Heart right ventricle (tissue), 16 donors: Measurements from ENCODE around the gene DCLK1. TPM values are rescaled to one million over a fixed set of nuclear protein-coding genes. Genes with fewer than 3 reads are reported as not detected.
A peak's percentile ranks its signal among the peaks of the same experiment; 100 is the strongest.

Experiments used
- ATAC-seq, 8 donors: fragments of 200-7000 bp; cut with Tn5 transposase; one replicate each; pipeline ENCODE4 v1.9.1; 2020; ENCODE audit warnings: mild to moderate bottlenecking in 8 of 8, moderate library complexity in 8 of 8, moderate number of reproducible peaks in 1 of 8
- DNase-seq, 2 donors: peaks; one replicate each; pipeline ENCODE4 v3.0.0-alpha.2; 2020
- H3K27ac ChIP-seq, 10 donors: fragments of 200-600 bp; sonication (generic) in 2 of 10; one replicate each; pipeline versions ENCODE4 v1.5.0 to v1.8.0; 2020 to 2022; ENCODE audit warnings: mild to moderate bottlenecking in 3 of 10
- H3K27me3 ChIP-seq, 7 donors: fragments of 200-600 bp; one replicate each; pipeline ENCODE4 v1.8.0; 2021 to 2022; ENCODE audit warnings: mild to moderate bottlenecking in 2 of 7
- H3K36me3 ChIP-seq, 9 donors: fragments of 200-600 bp; sonication (generic) in 1 of 9; one replicate each; pipeline versions ENCODE4 v1.5.0 to v1.8.0; 2020 to 2022; ENCODE audit warnings: mild to moderate bottlenecking in 2 of 9
- H3K4me1 ChIP-seq, 9 donors: fragments of 200-600 bp; sonication (generic) in 1 of 9; one replicate each; pipeline versions ENCODE4 v1.5.0 to v1.8.0; 2020 to 2022; ENCODE audit warnings: mild to moderate bottlenecking in 4 of 9
- H3K4me3 ChIP-seq, 10 donors: fragments of 200-600 bp; sonication (generic) in 2 of 10; one replicate each; pipeline versions ENCODE4 v1.5.0 to v1.8.0; 2020 to 2022; ENCODE audit warnings: mild to moderate bottlenecking in 7 of 10, moderate library complexity in 2 of 10
- H3K9me3 ChIP-seq, 11 donors: fragments of 200-600 bp in 10 of 11; sonication (generic) in 2 of 11; one replicate each; pipeline versions ENCODE4 v1.5.0 to v1.8.0; 2013 to 2022; ENCODE audit warnings: mild to moderate bottlenecking in 2 of 11, control low read depth in 1 of 11, moderate library complexity in 1 of 11
- CTCF ChIP-seq, 9 donors: fragments of 200-600 bp; sonication (generic) in 2 of 9; IDR thresholded peaks; one replicate each; pipeline versions ENCODE4 v1.5.0 to v1.8.0; 2021 to 2022; ENCODE audit warnings: antibody characterized with exemption in 9 of 9, mild to moderate bottlenecking in 5 of 9, moderate library complexity in 1 of 9
- WGBS, 2 donors: extraction: QIAGEN DNeasy Blood & Tissue Kit; methylation state at CpG; one replicate each; pipeline ENCODE4 v1.1.7; 2013; ENCODE audit warnings: inconsistent platforms in 1 of 2; 5-methylcytosine and 5-hydroxymethylcytosine counted together
- intact Hi-C, 10 donors: fragments of 100-400 bp; cut with DNase I; formaldehyde crosslinking; loops; one replicate each; pipeline versions ENCODE4 v1.11.1 to v1.14.2; 2022
- polyA plus RNA-seq, 2 donors: library from polyadenylated mRNA; stranded (reverse); fragments of 200-250 nt; gene quantifications; one replicate each; pipeline ENCODE4 v1.2.3, GENCODE V29; 2013
- total RNA-seq, 10 donors: library from RNA; stranded (reverse); fragmentation: NEBNext Ultra II Directional in 3 of 10; extraction: Animal tissue kit (Norgen Biotek cat#: 25700) in 3 of 10; gene quantifications; one replicate each; pipeline versions ENCODE4 v1.2.1 to v1.2.4, GENCODE V29; 2021 to 2023
- donor health status: Arrhythmogenic right ventricular cardiomyopathy.
- donor health status: ischemic (EF 13 %, LVEDD 7.1; RV severe dilation, severe dysfunction).
- donor health status: healthy with polysubstance abuse.
- donor health status: DM: no; HTN: yes; CAD: no.
- donor health status: DM: no; HTN: no; CAD: no.
- donor health status: ischemic (EF 25% LVEDD 6.9; RV normal size, moderate dysfunction).
- donor health status: ischemic (EF 25% LVEDD 5.7; RV mildly dilated, moderate dysfunction).
- donor health status: healthy.
- donor health status: DM: yes; HTN: yes; CAD: no.
- donor health status: Ischemic cardiomyopathy.
- donor health status: ischemic (EF 35%, LVEDD 5.7; RV mildly dilated, moderate dysfunction).
- donor health status: nonischemic (EF 11% LVEDD 7.7; RV severe dilation, severe dysfunction).
- donor health status: DM: yes; HTN: yes; CAD: no.
- donor health status: PGD.
- donor health status: ischemic (EF 29% LVEDD 5.4; RV normal size, mild dysfunction).
- donor health status: nonischemic (EF 23%, LVEDD 6.1; RV moderate dilation, normal function).

The DCLK1 gene
- total and polyA plus RNA-seq, 12 donors, result 3.4 to 16.9 (median 9.1) TPM

- 63 to 76% methylated on average over 4 of the region's 4 CpGs for WGBS, 2 donors
- Histone ChIP-seq H3K27ac (no peak overlapping the region), H3K9me3 (no peaks in the 10 kb centered on the region)
These were observed 271.2 kb downstream of the DCLK1 start for GRCh38 chr13:35859981-35860380.

GRCh38 chr13:35858665-35859064 is 272.5 kb downstream of the DCLK1 start:
- TF ChIP-seq CTCF (IDR thresholded peaks at IDR 0.05), result no peak
- Histone ChIP-seq H3K4me1 (peaks cover 0 to 24% (median 12%) of the 10 kb centered on the region in 9 donors), H3K36me3 (peaks cover 0 to 6% (median 0%) of the 10 kb centered on the region in 9 donors), H3K27me3 (no peaks in the 10 kb centered on the region), H3K4me3 (no peak overlapping the region), H3K9me3 (no peaks in the 10 kb centered on the region), H3K27ac (no peak overlapping the region)
- DNase-seq (no peak), ATAC-seq (peak in 3 of 8 donors; percentile 55 to 82 (median 64))
- WGBS, 2 donors, result 56 to 63% methylated on average over 1 of the region's 1 CpG
- intact Hi-C loops, result no loop called here

More at GRCh38 chr13:35859981-35860380, 271.2 kb downstream of the DCLK1 start:
- H3K27me3 ChIP-seq, result no peaks in the 10 kb centered on the region
- no peak for DNase-seq
- peaks cover 0 to 24% (median 12%) of the 10 kb centered on the region in 9 donors for H3K4me1 ChIP-seq
- no peak overlapping the region for H3K4me3 ChIP-seq
- ATAC-seq, result no peak
- no peaks in the 10 kb centered on the region for H3K36me3 ChIP-seq
- TF ChIP-seq CTCF (IDR thresholded peaks at IDR 0.05), result no peak
- intact Hi-C loops, result no loop called here

DNA sequence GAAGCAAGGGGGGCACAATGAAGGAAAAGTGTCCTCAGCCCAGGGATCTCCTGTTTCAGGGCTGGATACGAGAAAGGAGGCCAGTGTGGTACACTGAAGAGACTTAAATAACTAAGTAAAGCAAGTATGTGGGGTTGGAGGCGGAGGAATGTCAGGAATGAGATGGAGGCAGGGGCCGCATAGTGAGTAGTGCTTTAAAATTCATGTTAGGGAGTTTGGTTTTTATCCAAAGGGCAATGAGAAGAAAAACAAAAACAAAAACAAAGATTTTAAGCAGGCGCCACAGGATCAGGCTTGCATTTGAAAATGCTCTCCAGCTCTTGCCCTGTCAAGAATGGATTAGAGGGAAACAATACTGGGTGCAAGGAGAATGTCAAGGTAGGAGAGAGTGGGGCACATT is 273.4 kb downstream of the DCLK1 start:
- TF ChIP-seq CTCF (IDR thresholded peaks at IDR 0.05), result no peak
- intact Hi-C loops, result no loop called here
- DNase-seq (no peak), ATAC-seq (peak in 1 of 8 donors; percentile 29)
- H3K27me3 ChIP-seq, result no peaks in the 10 kb centered on the region
- 56 to 73% methylated on average over 4 of the region's 4 CpGs for WGBS, 2 donors
- peaks cover 0 to 6% (median 0%) of the 10 kb centered on the region in 9 donors for H3K36me3 ChIP-seq
- H3K4me3 ChIP-seq, result no peak overlapping the region
- H3K27ac ChIP-seq, result no peak overlapping the region
- no peaks in the 10 kb centered on the region for H3K9me3 ChIP-seq
- peaks cover 0 to 24% (median 12%) of the 10 kb centered on the region in 9 donors for H3K4me1 ChIP-seq

- 55 to 56% methylated on average over 1 of the region's 1 CpG for WGBS, 2 donors
- DNase-seq, result no peak
- no peaks in the 10 kb centered on the region for H3K27me3 ChIP-seq
- intact Hi-C loops, result no loop called here
- H3K4me1 ChIP-seq, result peaks cover 0 to 24% (median 12%) of the 10 kb centered on the region in 9 donors
- peak in 4 of 8 donors; percentile 32 to 63 (median 49) for ATAC-seq
- H3K4me3 ChIP-seq, result no peak overlapping the region
- H3K27ac ChIP-seq, result no peak overlapping the region
- peaks cover 0 to 6% (median 0%) of the 10 kb centered on the region in 9 donors for H3K36me3 ChIP-seq
- no peak for TF ChIP-seq CTCF (IDR thresholded peaks at IDR 0.05)
- H3K9me3 ChIP-seq, result no peaks in the 10 kb centered on the region
These were observed 274.3 kb downstream of the DCLK1 start for GRCh38 chr13:35856721-35857364.
